ENCODE data around the gene RNF10. TPM values are rescaled to one million over a fixed set of nuclear protein-coding genes. Genes with fewer than 3 reads are reported as not detected.

RNF10 gene
- total RNA-seq, 1 donor from 2014 or later: 274 TPM

DNA sequence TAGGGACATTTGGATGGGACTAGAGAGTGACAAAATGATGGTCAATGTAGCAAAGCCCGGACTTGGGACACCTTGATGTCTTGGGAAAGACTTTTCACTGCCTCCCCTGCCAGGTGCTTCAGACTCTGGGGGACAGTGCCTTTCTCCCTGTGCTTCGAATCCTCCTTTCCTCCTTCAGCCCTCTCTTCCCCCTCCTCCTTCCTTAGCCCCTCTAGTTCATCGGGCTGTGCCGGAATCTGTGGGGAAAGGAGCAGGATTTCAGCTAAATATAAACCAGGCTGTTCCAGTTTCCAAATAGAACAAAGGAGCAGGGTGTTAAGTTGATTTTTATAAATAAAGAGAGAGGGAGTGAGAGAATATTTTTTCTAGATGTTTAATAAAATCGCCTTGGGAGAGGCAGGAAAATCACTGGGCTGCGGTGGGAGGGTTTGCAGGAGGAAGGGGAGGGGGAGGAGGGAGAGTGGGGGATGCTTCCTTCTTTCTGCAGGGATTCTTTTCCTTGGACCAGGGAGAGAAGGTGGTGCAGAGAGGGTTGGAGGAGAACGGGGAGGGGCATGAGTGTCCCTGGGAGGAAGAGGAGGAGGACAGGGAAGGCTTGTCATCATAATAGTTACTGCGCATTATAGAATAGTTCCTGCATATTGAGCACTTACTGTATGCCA is 84.9 kb downstream of the RNF10 start:
- no peak overlapping the region for H3K27ac ChIP-seq (replicated peaks)
- no peak for DNase-seq
- peaks cover 45% of the 10 kb centered on the region for H3K27me3 ChIP-seq (ENCODE audit: low read depth)
- H3K9me3 ChIP-seq (replicated peaks): no peaks in the 10 kb centered on the region
- H3K4me3 ChIP-seq: no peak overlapping the region
- intact Hi-C loops (cut with micrococcal nuclease): no loop called here
- H3K4me1 ChIP-seq: no peaks in the 10 kb centered on the region
- H3K36me3 ChIP-seq: no peaks in the 10 kb centered on the region
- TF ChIP-seq, protein P1, sequence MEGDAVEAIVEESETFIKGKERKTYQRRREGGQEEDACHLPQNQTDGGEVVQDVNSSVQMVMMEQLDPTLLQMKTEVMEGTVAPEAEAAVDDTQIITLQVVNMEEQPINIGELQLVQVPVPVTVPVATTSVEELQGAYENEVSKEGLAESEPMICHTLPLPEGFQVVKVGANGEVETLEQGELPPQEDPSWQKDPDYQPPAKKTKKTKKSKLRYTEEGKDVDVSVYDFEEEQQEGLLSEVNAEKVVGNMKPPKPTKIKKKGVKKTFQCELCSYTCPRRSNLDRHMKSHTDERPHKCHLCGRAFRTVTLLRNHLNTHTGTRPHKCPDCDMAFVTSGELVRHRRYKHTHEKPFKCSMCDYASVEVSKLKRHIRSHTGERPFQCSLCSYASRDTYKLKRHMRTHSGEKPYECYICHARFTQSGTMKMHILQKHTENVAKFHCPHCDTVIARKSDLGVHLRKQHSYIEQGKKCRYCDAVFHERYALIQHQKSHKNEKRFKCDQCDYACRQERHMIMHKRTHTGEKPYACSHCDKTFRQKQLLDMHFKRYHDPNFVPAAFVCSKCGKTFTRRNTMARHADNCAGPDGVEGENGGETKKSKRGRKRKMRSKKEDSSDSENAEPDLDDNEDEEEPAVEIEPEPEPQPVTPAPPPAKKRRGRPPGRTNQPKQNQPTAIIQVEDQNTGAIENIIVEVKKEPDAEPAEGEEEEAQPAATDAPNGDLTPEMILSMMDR (IDR thresholded peaks at IDR 0.05; ENCODE audit: borderline replicate concordance): no peak

DNA sequence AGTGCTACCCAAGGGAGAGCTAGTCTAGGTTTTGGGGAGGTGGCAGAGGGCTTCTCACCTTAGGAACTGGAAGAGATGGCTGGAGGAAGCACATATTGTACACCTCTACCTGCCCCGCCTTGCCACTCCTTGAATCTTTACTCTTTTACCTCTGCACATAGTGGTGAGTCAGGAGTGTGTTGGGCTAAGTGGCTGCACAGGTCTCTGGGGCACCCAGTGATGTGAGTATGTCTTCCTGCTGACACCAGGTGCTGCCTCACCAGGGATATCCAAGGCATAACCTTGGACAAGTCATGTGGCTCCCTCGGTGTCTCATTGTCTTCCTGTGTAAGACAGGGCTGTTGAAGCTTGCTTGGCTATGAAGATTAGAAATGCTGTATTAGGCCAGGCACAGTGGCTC is 86.5 kb downstream of the RNF10 start:
- TF ChIP-seq, protein P1 (IDR thresholded peaks at IDR 0.05; ENCODE audit: borderline replicate concordance): no peak
- no peaks in the 10 kb centered on the region for H3K9me3 ChIP-seq (replicated peaks)
- peaks cover 45% of the 10 kb centered on the region for H3K27me3 ChIP-seq (ENCODE audit: low read depth)
- no peak overlapping the region for H3K4me3 ChIP-seq
- no peaks in the 10 kb centered on the region for H3K4me1 ChIP-seq
- no peak overlapping the region for H3K27ac ChIP-seq (replicated peaks)
- no peak for DNase-seq
- intact Hi-C loops (cut with micrococcal nuclease): no loop called here
- no peaks in the 10 kb centered on the region for H3K36me3 ChIP-seq

- TF ChIP-seq, protein P1 (IDR thresholded peaks at IDR 0.05; ENCODE audit: borderline replicate concordance): no peak
- no peak overlapping the region for H3K27ac ChIP-seq (replicated peaks)
- intact Hi-C loops (cut with micrococcal nuclease): no loop called here
- no peaks in the 10 kb centered on the region for H3K9me3 ChIP-seq (replicated peaks)
- H3K36me3 ChIP-seq: no peaks in the 10 kb centered on the region
- H3K27me3 ChIP-seq (ENCODE audit: low read depth): peaks cover 10% of the 10 kb centered on the region
- DNase-seq: no peak
- no peak overlapping the region for H3K4me3 ChIP-seq
- no peaks in the 10 kb centered on the region for H3K4me1 ChIP-seq
Measured at GRCh38 chr12:120625557-120626419, 91.6 kb downstream of the RNF10 start.

Other genes with a start within 250 kb of the RNF10 start
- gene RNU4-2, start 242.5 kb upstream of the RNF10 start, total RNA-seq: 22,484 TPM
- 2,088 TPM for gene RNU4-1, start 241.1 kb upstream of the RNF10 start, total RNA-seq
- gene SIRT4, start 232.0 kb upstream of the RNF10 start, total RNA-seq: 6.5 TPM
- gene PLA2G1B, start 206.6 kb upstream of the RNF10 start, total RNA-seq: not detected
- 4.8 TPM for gene MSI1, start 165.2 kb upstream of the RNF10 start, total RNA-seq
- gene COX6A1, start 96.2 kb upstream of the RNF10 start, total RNA-seq: 142 TPM
- 17.9 TPM for gene TRIAP1, start 88.0 kb upstream of the RNF10 start, total RNA-seq
- gene GATC, start 87.9 kb upstream of the RNF10 start, total RNA-seq: 12.0 TPM
- gene SRSF9, start 64.6 kb upstream of the RNF10 start, total RNA-seq: 34.4 TPM
- 175 TPM for gene DYNLL1, start 38.2 kb upstream of the RNF10 start, total RNA-seq
- gene COQ5, start 5.2 kb upstream of the RNF10 start, total RNA-seq: 41.8 TPM
- gene POP5, start 47.0 kb downstream of the RNF10 start, total RNA-seq: 48.3 TPM
- gene CABP1, start 106.3 kb downstream of the RNF10 start, total RNA-seq: 4.2 TPM
- gene MLEC, start 152.8 kb downstream of the RNF10 start, total RNA-seq: 120 TPM
- gene UNC119B, start 176.1 kb downstream of the RNF10 start, total RNA-seq: 11.5 TPM
- 93.8 TPM for gene ACADS, start 191.5 kb downstream of the RNF10 start, total RNA-seq